Ishikawa (cell line): ENCODE data around the gene ZNF451.

ENCODE experiments used
- EGR1 ChIP-seq: IDR thresholded peaks from 2 replicates; pipeline ENCODE4 v1.6.1; 2012
- EP300 ChIP-seq: IDR thresholded peaks from 2 replicates; pipeline ENCODE4 v1.6.1; 2012; ENCODE audit warnings: borderline replicate concordance
- MAX ChIP-seq: IDR thresholded peaks from 2 replicates; pipeline ENCODE4 v1.6.1; 2012
- NFIC ChIP-seq: IDR thresholded peaks from 2 replicates; pipeline ENCODE4 v1.6.1; 2012
- RAD21 ChIP-seq: IDR thresholded peaks from 2 replicates; pipeline ENCODE4 v1.6.1; 2012; ENCODE audit warnings: low read depth
- TAF1 ChIP-seq: IDR thresholded peaks from 2 replicates; pipeline ENCODE4 v1.6.1; 2012; ENCODE audit warnings: low read depth, mild to moderate bottlenecking
- ZBTB7A ChIP-seq: IDR thresholded peaks from 2 replicates; pipeline ENCODE4 v1.6.1; 2012; ENCODE audit warnings: low read depth

GRCh38 chr6:57207872-57208271, 117.9 kb downstream of the ZNF451 start:
- TF ChIP-seq ZBTB7A (no peak), RAD21 (no peak), EP300 (no peak), NFIC (no peak), EGR1 (no peak), TAF1 (no peak), MAX (no peak)
